SK-N-SH treated with all-trans-retinoic acid at 6 μM for 48 hours (cell line): ENCODE measurements around the gene ASPDH.

ENCODE experiments used
- ATAC-seq: fragments of 200-7000 bp; cut with Tn5 transposase; 3 replicates; pipeline ENCODE4 v1.9.1; 2020; ENCODE audit warnings: mild to moderate bottlenecking, moderate library complexity
- ARNTL ChIP-seq: fragments of 450-650 bp; formaldehyde crosslinking; IDR thresholded peaks from 2 replicates; pipeline ENCODE4 v1.5.0; 2020; ENCODE audit warnings: low read depth, mild to moderate bottlenecking, moderate library complexity, borderline replicate concordance
- BACH2 ChIP-seq: fragments of 250-450 bp; sonication (Bioruptor Pico); IDR thresholded peaks from 2 replicates; pipeline ENCODE4 v1.9.0; 2021; ENCODE audit warnings: mild to moderate bottlenecking, borderline replicate concordance
- CREB5 ChIP-seq: fragments of 250-450 bp; sonication (Bioruptor Pico); IDR thresholded peaks from 2 replicates; pipeline ENCODE4 v1.5.1; 2020; ENCODE audit warnings: low read depth, mild to moderate bottlenecking, moderate library complexity
- CSDC2 ChIP-seq: fragments of 250-450 bp; sonication (Bioruptor Pico); IDR thresholded peaks from 2 replicates; pipeline ENCODE4 v1.5.0; 2020; ENCODE audit warnings: mild to moderate bottlenecking, moderate library complexity
- CSRNP3 ChIP-seq: fragments of 250-450 bp; sonication (Bioruptor Pico); IDR thresholded peaks from 2 replicates; pipeline ENCODE4 v1.5.1; 2021; ENCODE audit warnings: mild to moderate bottlenecking, moderate library complexity
- ESRRG ChIP-seq: fragments of 250-450 bp; sonication (Bioruptor Pico); IDR thresholded peaks from 2 replicates; pipeline ENCODE4 v1.6.1; 2021; ENCODE audit warnings: mild to moderate bottlenecking
- GLIS3 ChIP-seq: fragments of 250-450 bp; sonication (Bioruptor Pico); IDR thresholded peaks from 2 replicates; pipeline ENCODE4 v1.5.0; 2020; ENCODE audit warnings: mild to moderate bottlenecking, moderate library complexity
- OSR1 ChIP-seq: fragments of 250-450 bp; sonication (Bioruptor Pico); IDR thresholded peaks from 2 replicates; pipeline ENCODE4 v1.8.0; 2022; ENCODE audit warnings: moderate library complexity, mild to moderate bottlenecking, inconsistent platforms
- PATZ1 ChIP-seq: fragments of 250-450 bp; sonication (Bioruptor Pico); IDR thresholded peaks from 2 replicates; pipeline ENCODE4 v1.8.0; 2020; ENCODE audit warnings: mild to moderate bottlenecking, moderate library complexity, borderline replicate concordance
- POU6F1 ChIP-seq: fragments of 250-450 bp; sonication (Bioruptor Pico); IDR thresholded peaks from 2 replicates; pipeline ENCODE4 v1.8.0; 2021; ENCODE audit warnings: low read depth, mild to moderate bottlenecking, moderate library complexity, borderline replicate concordance
- PPARA ChIP-seq: fragments of 250-450 bp; sonication (Bioruptor Pico); IDR thresholded peaks from 2 replicates; pipeline ENCODE4 v1.5.0; 2020; ENCODE audit warnings: mild to moderate bottlenecking, borderline replicate concordance
- RARB ChIP-seq: fragments of 250-450 bp; sonication (Bioruptor Pico); IDR thresholded peaks from 2 replicates; pipeline ENCODE4 v1.8.0; 2021; ENCODE audit warnings: mild to moderate bottlenecking, moderate library complexity
- SNAI2 ChIP-seq: fragments of 250-450 bp; sonication (Bioruptor Pico); IDR thresholded peaks from 2 replicates; pipeline ENCODE4 v1.5.0; 2020; ENCODE audit warnings: mild to moderate bottlenecking, moderate library complexity
- TCF4 ChIP-seq: fragments of 250-450 bp; sonication (Bioruptor Pico); IDR thresholded peaks from 2 replicates; pipeline ENCODE4 v1.8.0; 2021; ENCODE audit warnings: mild to moderate bottlenecking, moderate library complexity, borderline replicate concordance
- TOX ChIP-seq: fragments of 250-450 bp; sonication (Bioruptor Pico); IDR thresholded peaks from 2 replicates; pipeline ENCODE4 v1.8.0; 2021; ENCODE audit warnings: mild to moderate bottlenecking, moderate library complexity, borderline replicate concordance
- TSHZ2 ChIP-seq: fragments of 250-450 bp; sonication (Bioruptor Pico); IDR thresholded peaks from 2 replicates; pipeline ENCODE4 v1.5.0; 2020; ENCODE audit warnings: mild to moderate bottlenecking, moderate library complexity
- ZC3H10 ChIP-seq: fragments of 250-450 bp; sonication (Bioruptor Pico); IDR thresholded peaks from 2 replicates; pipeline ENCODE4 v1.5.1; 2021; ENCODE audit warnings: mild to moderate bottlenecking, moderate library complexity
- ZFP3 ChIP-seq: fragments of 250-450 bp; sonication (Bioruptor Pico); IDR thresholded peaks from 2 replicates; pipeline ENCODE4 v1.5.0; 2020; ENCODE audit warnings: mild to moderate bottlenecking, moderate library complexity
- ZFP30 ChIP-seq: fragments of 450-650 bp; formaldehyde crosslinking; IDR thresholded peaks from 2 replicates; pipeline ENCODE4 v1.5.0; 2022; ENCODE audit warnings: mild to moderate bottlenecking, moderate library complexity
- ZNF565 ChIP-seq: fragments of 450-650 bp; formaldehyde crosslinking; conservative IDR thresholded peaks from 2 replicates; pipeline ENCODE4 v1.5.0; 2020; ENCODE audit warnings: low read depth, mild to moderate bottlenecking, moderate library complexity
- ZNF70 ChIP-seq: fragments of 450-650 bp; formaldehyde crosslinking; IDR thresholded peaks from 2 replicates; pipeline ENCODE4 v1.5.0; 2020; ENCODE audit warnings: mild to moderate bottlenecking, moderate library complexity
- ZNF8 ChIP-seq: fragments of 450-650 bp; formaldehyde crosslinking; IDR thresholded peaks from 2 replicates; pipeline ENCODE4 v1.5.0; 2020; ENCODE audit warnings: mild to moderate bottlenecking, moderate library complexity

ASPDH gene

GRCh38 chr19:50515168-50515561 is 1.5 kb upstream of the ASPDH start:
- ATAC-seq = no peak
- TF ChIP-seq CSRNP3 (CRISPR knock-in tag) = no peak
- TF ChIP-seq CSDC2 (CRISPR knock-in tag) = no peak
- no peak for TF ChIP-seq ZFP30 (CRISPR knock-in tag)
- TF ChIP-seq RARB (CRISPR knock-in tag) = no peak
- TF ChIP-seq TOX (CRISPR knock-in tag) = no peak
- TF ChIP-seq ZNF8 (CRISPR knock-in tag) = no peak
- no peak for TF ChIP-seq ZC3H10 (CRISPR knock-in tag)
- TF ChIP-seq PPARA (CRISPR knock-in tag) = no peak
- no peak for TF ChIP-seq TCF4 (CRISPR knock-in tag)

- TF ChIP-seq ZNF70 (CRISPR knock-in tag) = no peak; the same call in 1 of the 2 replicates
- TF ChIP-seq TCF4 (CRISPR knock-in tag) = peak; percentile 24; the same call in 1 of the 2 replicates
- ATAC-seq = no peak
These were observed 844 bp upstream of the ASPDH start for GRCh38 chr19:50514346-50515167.

GRCh38 chr19:50512999-50513745 is 541 bp downstream of the ASPDH start:
- ATAC-seq = no peak

More at GRCh38 chr19:50512999-50513745, 541 bp downstream of the ASPDH start:
- TF ChIP-seq ZFP3 (CRISPR knock-in tag) (no peak), ARNTL (CRISPR knock-in tag) (no peak), RARB (CRISPR knock-in tag) (no peak), CSRNP3 (CRISPR knock-in tag) (no peak), OSR1 (no peak), CSDC2 (CRISPR knock-in tag) (no peak), CREB5 (no peak), BACH2 (CRISPR knock-in tag) (no peak), ZC3H10 (CRISPR knock-in tag) (no peak), ZNF70 (CRISPR knock-in tag) (no peak), GLIS3 (CRISPR knock-in tag) (no peak), POU6F1 (no peak), TOX (CRISPR knock-in tag) (no peak), TCF4 (CRISPR knock-in tag) (no peak), SNAI2 (no peak), ESRRG (no peak), PATZ1 (CRISPR knock-in tag) (no peak), TSHZ2 (no peak), ZFP30 (CRISPR knock-in tag) (no peak), ZNF565 (no peak)
